ENCODE data around the gene EBP. TPM values are rescaled to one million over a fixed set of nuclear protein-coding genes. Genes with fewer than 3 reads are reported as not detected.

The EBP gene
- total and polyA plus RNA-seq, 9 of the 15 experiments (the other 6 are each of a cell fraction or from before 2014, with no cell fraction given) = 228 to 987 (median 274) TPM

- TF ChIP-seq ARID3B (CRISPR knock-in tag; IDR thresholded peaks at IDR 0.05; ENCODE audit: borderline replicate concordance) = no peak
- TF ChIP-seq ARID1B (IDR thresholded peaks at IDR 0.05) = no peak
- TF ChIP-seq ZNF133 (CRISPR knock-in tag; IDR thresholded peaks at IDR 0.05) = no peak
- TF ChIP-seq FIP1L1 (IDR thresholded peaks at IDR 0.05; ENCODE audit: low read depth, low read length, poor library complexity, severe bottlenecking) = no peak
- TF ChIP-seq COPS2 (conservative IDR thresholded peaks at IDR 0.05) = no peak
- no peak for TF ChIP-seq ZNF408 (CRISPR knock-in tag; IDR thresholded peaks at IDR 0.05; ENCODE audit: low read depth)
- TF ChIP-seq ZSCAN29 (IDR thresholded peaks at IDR 0.05) = no peak
- TF ChIP-seq NONO (IDR thresholded peaks at IDR 0.05; ENCODE audit: low read depth in 2 of 2, low read length in 1 of 2) = 0 out of 4 replicates have a peak, but pooled peaks of 1 of the 2 experiments have one; percentile 56
- no peak for TF ChIP-seq BMI1 (IDR thresholded peaks at IDR 0.05; ENCODE audit: low read length)
- peak; percentile 41; the same call in 1 of the 2 replicates for TF ChIP-seq SIN3B (IDR thresholded peaks at IDR 0.05; ENCODE audit: low read depth)
- TF ChIP-seq ZBTB17 (CRISPR knock-in tag; IDR thresholded peaks at IDR 0.05) = no peak
- peak; percentile 73; the same call in 1 of the 2 replicates for TF ChIP-seq ZEB2 (IDR thresholded peaks at IDR 0.05)
- TF ChIP-seq MED1 (CRISPR knock-in tag; IDR thresholded peaks at IDR 0.05; ENCODE audit: borderline replicate concordance) = no peak
- no peak for TF ChIP-seq CGGBP1 (CRISPR knock-in tag; IDR thresholded peaks at IDR 0.05)
- TF ChIP-seq CBFA2T2 (conservative IDR thresholded peaks at IDR 0.05) = 0 out of 2 replicates have a peak, but pooled peaks have one; percentile 1
- no peak for TF ChIP-seq ID3 (CRISPR knock-in tag; IDR thresholded peaks at IDR 0.05)
- peak; percentile 74; the same call in 1 of the 2 replicates for TF ChIP-seq ID3 (tag; IDR thresholded peaks at IDR 0.05)
- TF ChIP-seq POLR3A (IDR thresholded peaks at IDR 0.05; ENCODE audit: borderline replicate concordance, extremely low read depth, insufficient read depth, insufficient read length) = no peak
- no peak for TF ChIP-seq ADNP (tag; IDR thresholded peaks at IDR 0.05)
- no peak for TF ChIP-seq ILK (tag; IDR thresholded peaks at IDR 0.05; ENCODE audit: borderline replicate concordance, low read depth)
- TF ChIP-seq BRD9 (IDR thresholded peaks at IDR 0.05; ENCODE audit: low read depth, partially characterized antibody) = peak; percentile 34
- TF ChIP-seq EGR1 (conservative IDR thresholded peaks at IDR 0.05) = peak; percentile 76
- peak; percentile 82 for TF ChIP-seq PML (IDR thresholded peaks at IDR 0.05; ENCODE audit: low read length)
- TF ChIP-seq NRF1 (conservative IDR thresholded peaks at IDR 0.05 in 1 of 2, IDR thresholded peaks at IDR 0.05 in 1 of 2) = peak; percentile 94 to 95
- no peak for TF ChIP-seq ELK3 (CRISPR knock-in tag; IDR thresholded peaks at IDR 0.05)
These were observed 53.0 kb downstream of the EBP start, which contains the start of gene RBM3 (continued) for GRCh38 chrX:48574270-48575266.
